K562 (cell line): ENCODE results near the gene CD68. TPM values are rescaled to one million over a fixed set of nuclear protein-coding genes. Genes with fewer than 3 reads are reported as not detected.

Source experiments
- ATF1 ChIP-seq, 2 experiments: fragments of 450-650 bp in 1 of 2; IDR thresholded peaks; 2 replicates each; pipeline ENCODE4 v1.6.1; 2016; ENCODE audit warnings: missing compliant biosample characterization in 1 of 2, missing genetic modification characterization in 1 of 2
- DPF2 ChIP-seq: fragments of 450-650 bp; IDR thresholded peaks from 2 replicates; pipeline ENCODE4 v1.6.1; 2016
- E2F8 ChIP-seq: fragments of 450-650 bp; IDR thresholded peaks from 2 replicates; pipeline ENCODE4 v1.7.1; 2018; ENCODE audit warnings: mild to moderate bottlenecking, low read depth; ENCODE audit not compliant: partially characterized antibody
- ELF2 ChIP-seq: fragments of 250-450 bp; sonication (Bioruptor Pico); IDR thresholded peaks from 2 replicates; pipeline ENCODE4 v1.5.0; 2021; ENCODE audit warnings: mild to moderate bottlenecking
- HNRNPK ChIP-seq: fragments of 200-400 bp; formaldehyde crosslinking; IDR thresholded peaks from one replicate; pipeline ENCODE4 v1.6.1; 2018; ENCODE audit warnings: mild to moderate bottlenecking, low read depth, low read length; ENCODE audit not compliant: poor library complexity, severe bottlenecking
- MIER1 ChIP-seq: fragments of 450-650 bp; IDR thresholded peaks from 2 replicates; pipeline ENCODE4 v1.6.1; 2016; ENCODE audit warnings: antibody characterized with exemption, mild to moderate bottlenecking, low read depth
- MTA1 ChIP-seq: fragments of 450-650 bp; IDR thresholded peaks from 2 replicates; pipeline ENCODE4 v1.6.1; 2017; ENCODE audit warnings: borderline replicate concordance
- MTA2 ChIP-seq: fragments of 450-650 bp; IDR thresholded peaks from 2 replicates; pipeline ENCODE4 v1.6.1; 2016; ENCODE audit warnings: low read depth
- POLR3G ChIP-seq: IDR thresholded peaks from 2 replicates; pipeline ENCODE4 v1.6.1; 2011; ENCODE audit not compliant: insufficient read length, insufficient replicate concordance; ENCODE audit errors: extremely low read depth
- RBBP5 ChIP-seq: fragments of 200-600 bp; sonication (generic); IDR thresholded peaks from 2 replicates; pipeline ENCODE4 v1.6.1; 2012; ENCODE audit warnings: borderline replicate concordance, mild to moderate bottlenecking, low read length, control low read depth, inconsistent platforms; ENCODE audit not compliant: insufficient read depth, poor library complexity, severe bottlenecking
- RFX1 ChIP-seq: fragments of 450-650 bp; IDR thresholded peaks from 2 replicates; pipeline ENCODE4 v1.6.1; 2016; ENCODE audit warnings: mild to moderate bottlenecking, moderate library complexity
- RHOXF2B ChIP-seq: fragments of 250-450 bp; sonication (Bioruptor Pico); conservative IDR thresholded peaks from 2 replicates; pipeline ENCODE4 v1.5.1; 2021
- RNF219 ChIP-seq: fragments of 250-450 bp; sonication (Bioruptor Pico); IDR thresholded peaks from 2 replicates; pipeline ENCODE4 v1.5.0; 2022; ENCODE audit warnings: mild to moderate bottlenecking
- TFE3 ChIP-seq: fragments of 450-650 bp; formaldehyde crosslinking; IDR thresholded peaks from 2 replicates; pipeline ENCODE4 v1.4.0; 2020; ENCODE audit warnings: mild to moderate bottlenecking, mixed read lengths
- TRIM24 ChIP-seq, 2 experiments: fragments of 450-650 bp; IDR thresholded peaks; 2 replicates each; pipeline ENCODE4 v1.6.1; 2016
- YBX1 ChIP-seq: fragments of 450-650 bp; IDR thresholded peaks from 2 replicates; pipeline ENCODE4 v1.7.1; 2016; ENCODE audit warnings: mild to moderate bottlenecking
- ZBED1 ChIP-seq: IDR thresholded peaks from 2 replicates; pipeline ENCODE4 v1.6.1; 2014
- ZBTB49 ChIP-seq: sonication (generic); formaldehyde crosslinking; IDR thresholded peaks from 2 replicates; pipeline ENCODE4 v1.8.0; 2022; ENCODE audit warnings: missing genetic modification reagents, mild to moderate bottlenecking, borderline replicate concordance
- ZNF79 ChIP-seq: fragments of 250-450 bp; sonication (Bioruptor Pico); IDR thresholded peaks from 2 replicates; pipeline ENCODE4 v1.4.0; 2020; ENCODE audit warnings: low read depth, mild to moderate bottlenecking, moderate library complexity
- polyA plus RNA-seq, 8 experiments: library from polyadenylated mRNA; depleted of rRNA in 4 of 8; stranded (reverse) in 5 of 8; unstranded in 3 of 8; fragments of >200 nt; fragmentation: Nextera tagmentation in 2 of 8; fragmentation: Illumina TruSeq in 1 of 8; extraction: Ambion mirVana in 2 of 8; extraction: Trizol in 1 of 8; gene quantifications; 2 replicates each; pipeline versions ENCODE4 v1.2.1 to v1.2.3, GENCODE V29; 2011 to 2014; ENCODE audit warnings: inconsistent platforms in 1 of 8, missing spikeins in 1 of 8
- total RNA-seq, 7 experiments: library from RNA; depleted of rRNA in 6 of 7; stranded (reverse); fragments of >200 nt in 6 of 7; fragmentation: Illumina TruSeq in 2 of 7; extraction: Trizol in 2 of 7; gene quantifications; 2 replicates each; pipeline versions ENCODE4 v1.2.1 to v1.2.3, GENCODE V29; 2011 to 2021; ENCODE audit warnings: low replicate concordance in 1 of 7

Gene CD68
- total and polyA plus RNA-seq, 9 of the 15 experiments (the other 6 are each of a cell fraction or from before 2014, with no cell fraction given): 28.2 to 89.8 (median 37.7) TPM

- TF ChIP-seq ZBTB49 (CRISPR knock-in tag) (no peak), DPF2 (no peak), MTA1 (no peak), RFX1 (no peak), HNRNPK (no peak), E2F8 (no peak), MTA2 (no peak), RNF219 (CRISPR knock-in tag) (no peak), MIER1 (no peak), ATF1 (CRISPR knock-in tag; IDR thresholded peaks at IDR 0.05) (no peak), ATF1 (tag; IDR thresholded peaks at IDR 0.05) (peak; percentile 76), TRIM24 (IDR thresholded peaks at IDR 0.05) (no peak), ELF2 (no peak), POLR3G (no peak), ZBED1 (no peak), TFE3 (CRISPR knock-in tag) (no peak), YBX1 (no peak), RBBP5 (no peak), RHOXF2B (no peak), ZNF79 (CRISPR knock-in tag) (no peak)
Measured at GRCh38 chr17:7614425-7615264, 35.2 kb downstream of the CD68 start, which contains the start of gene FXR2 (continued).
